ENCODE measurements around the gene CNTN2.

Gene CNTN2

GRCh38 chr1:205054013-205054412, 11.0 kb downstream of the CNTN2 start:
- no peak for DNase-seq (ENCODE audit: low read depth in 2 of 3, low spot score in 2 of 3)

GRCh38 chr1:205056188-205056611, 13.2 kb downstream of the CNTN2 start:
- DNase-seq (ENCODE audit: low read depth in 2 of 3, low spot score in 2 of 3) = no peak

GRCh38 chr1:205056956-205057568, 14.1 kb downstream of the CNTN2 start:
- no peak for DNase-seq (ENCODE audit: low read depth in 2 of 3, low spot score in 2 of 3)

GRCh38 chr1:205057808-205058575, 15.0 kb downstream of the CNTN2 start:
- no peak for DNase-seq (ENCODE audit: low read depth in 2 of 3, low spot score in 2 of 3)

- DNase-seq (ENCODE audit: low read depth in 2 of 3, low spot score in 2 of 3) = no peak
Observed at GRCh38 chr1:205058853-205059252, 15.8 kb downstream of the CNTN2 start.

- DNase-seq (ENCODE audit: low read depth in 2 of 3, low spot score in 2 of 3) = no peak
Observed at GRCh38 chr1:205059660-205060059, 16.6 kb downstream of the CNTN2 start.

GRCh38 chr1:205060746-205061145, 17.7 kb downstream of the CNTN2 start:
- DNase-seq (ENCODE audit: low read depth in 2 of 3, low spot score in 2 of 3) = no peak

GRCh38 chr1:205061227-205061626, 18.2 kb downstream of the CNTN2 start:
- DNase-seq (ENCODE audit: low read depth in 2 of 3, low spot score in 2 of 3) = no peak

- peak; percentile 27 to 56 (median 47) for DNase-seq (ENCODE audit: low read depth in 2 of 3, low spot score in 2 of 3)
Observed at GRCh38 chr1:205061665-205062069, 18.7 kb downstream of the CNTN2 start.

- DNase-seq (ENCODE audit: low read depth in 2 of 3, low spot score in 2 of 3) = no peak
Observed at GRCh38 chr1:205062319-205062718, 19.3 kb downstream of the CNTN2 start.

GRCh38 chr1:205062895-205063294, 19.9 kb downstream of the CNTN2 start:
- DNase-seq (ENCODE audit: low read depth in 2 of 3, low spot score in 2 of 3) = no peak

- no peak for DNase-seq (ENCODE audit: low read depth in 2 of 3, low spot score in 2 of 3)
Observed at GRCh38 chr1:205064301-205064700, 21.3 kb downstream of the CNTN2 start.

GRCh38 chr1:205064741-205065316, 21.8 kb downstream of the CNTN2 start:
- DNase-seq (ENCODE audit: low read depth in 2 of 3, low spot score in 2 of 3) = no peak

GRCh38 chr1:205065666-205066065, 22.7 kb downstream of the CNTN2 start:
- no peak for DNase-seq (ENCODE audit: low read depth in 2 of 3, low spot score in 2 of 3)

- no peak for DNase-seq (ENCODE audit: low read depth in 2 of 3, low spot score in 2 of 3)
Observed at GRCh38 chr1:205066141-205066818, 23.3 kb downstream of the CNTN2 start.

GRCh38 chr1:205067031-205067430, 24.0 kb downstream of the CNTN2 start:
- no peak for DNase-seq (ENCODE audit: low read depth in 2 of 3, low spot score in 2 of 3)

GRCh38 chr1:205068001-205068400, 25.0 kb downstream of the CNTN2 start:
- DNase-seq (ENCODE audit: low read depth in 2 of 3, low spot score in 2 of 3) = no peak

- DNase-seq (ENCODE audit: low read depth in 2 of 3, low spot score in 2 of 3) = no peak
Observed at GRCh38 chr1:205068457-205069040, 25.5 kb downstream of the CNTN2 start.

- DNase-seq (ENCODE audit: low read depth in 2 of 3, low spot score in 2 of 3) = no peak
Observed at GRCh38 chr1:205069371-205070125, 26.5 kb downstream of the CNTN2 start.

GRCh38 chr1:205071028-205071409, 28.0 kb downstream of the CNTN2 start:
- DNase-seq (ENCODE audit: low read depth in 2 of 3, low spot score in 2 of 3) = no peak

GRCh38 chr1:205071801-205072200, 28.8 kb downstream of the CNTN2 start:
- DNase-seq (ENCODE audit: low read depth in 2 of 3, low spot score in 2 of 3) = no peak
